IMR-90 (cell line): Measurements from ENCODE around the gene PDGFD.

Experiments
- BHLHE40 ChIP-seq: fragments of 150-350 bp; IDR thresholded peaks from 2 replicates; pipeline ENCODE4 v1.6.1; 2016; ENCODE audit warnings: mild to moderate bottlenecking, low read depth, low read length
- CTCF ChIP-seq: conservative IDR thresholded peaks from 2 replicates; pipeline ENCODE4 v1.5.1; 2012; ENCODE audit warnings: mild to moderate bottlenecking, low read depth, low read length, improper control_type of control experiment
- ELK1 ChIP-seq: fragments of 150-350 bp; IDR thresholded peaks from 2 replicates; pipeline ENCODE4 v1.6.1; 2016; ENCODE audit warnings: low read depth, mild to moderate bottlenecking, low read length, moderate library complexity, borderline replicate concordance
- MAZ ChIP-seq: IDR thresholded peaks from 2 replicates; pipeline ENCODE4 v1.6.1; 2012; ENCODE audit warnings: low read depth, mild to moderate bottlenecking, low read length, improper control_type of control experiment, moderate library complexity, borderline replicate concordance
- POLR2A ChIP-seq: IDR thresholded peaks from 2 replicates; pipeline ENCODE4 v1.6.1; 2012; ENCODE audit warnings: mild to moderate bottlenecking, low read depth, low read length

GRCh38 chr11:103901656-103902055, 262.3 kb downstream of the PDGFD start:
- TF ChIP-seq ELK1 (no peak), CTCF (no peak), POLR2A (no peak), MAZ (no peak), BHLHE40 (no peak)
